GM18861 (cell line): Measurements from ENCODE around the gene AP3B2.

Experiments
- ATAC-seq: cut with Tn5 transposase; IDR thresholded peaks from one replicate; pipeline ENCODE4 v1.9.1; 2021; ENCODE audit not compliant: unreplicated experiment

AP3B2 gene

GRCh38 chr15:82698711-82699345 is 10.8 kb downstream of the AP3B2 start:
- no peak for ATAC-seq

- no peak for ATAC-seq
Measured at GRCh38 chr15:82697735-82698407, 11.8 kb downstream of the AP3B2 start.

GRCh38 chr15:82692171-82692570 is 17.5 kb downstream of the AP3B2 start:
- ATAC-seq: no peak

- ATAC-seq: no peak
Measured at GRCh38 chr15:82689147-82689546, 20.5 kb downstream of the AP3B2 start.

- no peak for ATAC-seq
Measured at GRCh38 chr15:82688691-82689090, 21.0 kb downstream of the AP3B2 start.

GRCh38 chr15:82681371-82681770 is 28.3 kb downstream of the AP3B2 start:
- ATAC-seq: no peak

- peak; percentile 54 for ATAC-seq
Measured at GRCh38 chr15:82680200-82681102, 29.2 kb downstream of the AP3B2 start.

- no peak for ATAC-seq
Measured at GRCh38 chr15:82679626-82680199, 30.0 kb downstream of the AP3B2 start.

- no peak for ATAC-seq
Measured at GRCh38 chr15:82677720-82678323, 31.9 kb downstream of the AP3B2 start.

- no peak for ATAC-seq
Measured at GRCh38 chr15:82674873-82675272, 34.8 kb downstream of the AP3B2 start.

GRCh38 chr15:82670699-82671098 is 39.0 kb downstream of the AP3B2 start:
- ATAC-seq: no peak

GRCh38 chr15:82666606-82667005 is 43.1 kb downstream of the AP3B2 start:
- no peak for ATAC-seq

GRCh38 chr15:82664021-82664420 is 45.7 kb downstream of the AP3B2 start:
- ATAC-seq: no peak

GRCh38 chr15:82663186-82663600 is 46.5 kb downstream of the AP3B2 start:
- no peak for ATAC-seq

GRCh38 chr15:82662641-82663040 is 47.0 kb downstream of the AP3B2 start:
- no peak for ATAC-seq

- no peak for ATAC-seq
Measured at GRCh38 chr15:82660378-82660777, 49.3 kb downstream of the AP3B2 start.

GRCh38 chr15:82656641-82657266 is 52.9 kb downstream of the AP3B2 start:
- ATAC-seq: no peak

GRCh38 chr15:82655606-82656005 is 54.1 kb downstream of the AP3B2 start:
- no peak for ATAC-seq

GRCh38 chr15:82653483-82654168 is 56.0 kb downstream of the AP3B2 start:
- ATAC-seq: no peak

GRCh38 chr15:82651708-82652107 is 58.0 kb downstream of the AP3B2 start:
- ATAC-seq: no peak
